Skeletal muscle cell (primary cell): ENCODE data around the gene ARFGEF3.

ENCODE experiments used
- DNase-seq: peaks from one replicate; pipeline ENCODE4 v3.0.0-alpha.2; 2010; ENCODE audit warnings: low read depth
- H3K4me3 ChIP-seq: 2 replicates; pipeline ENCODE4 v1.5.1; 2011; ENCODE audit warnings: low read depth, mild to moderate bottlenecking, control low read depth, low read length, moderate library complexity

The ARFGEF3 gene

GRCh38 chr6:138231381-138231886 lies 69.7 kb downstream of the ARFGEF3 start:
- H3K4me3 ChIP-seq: no peak overlapping the region
- DNase-seq: no peak

GRCh38 chr6:138234363-138234762 lies 72.6 kb downstream of the ARFGEF3 start:
- no peak overlapping the region for H3K4me3 ChIP-seq
- DNase-seq: no peak

- no peak for DNase-seq
- no peak overlapping the region for H3K4me3 ChIP-seq
Observed at GRCh38 chr6:138235205-138235604, 73.5 kb downstream of the ARFGEF3 start.

- no peak for DNase-seq
- H3K4me3 ChIP-seq: no peak overlapping the region
Observed at GRCh38 chr6:138235693-138236092, 74.0 kb downstream of the ARFGEF3 start.

GRCh38 chr6:138237463-138237862 lies 75.7 kb downstream of the ARFGEF3 start:
- DNase-seq: no peak
- no peak overlapping the region for H3K4me3 ChIP-seq

GRCh38 chr6:138238368-138238767 lies 76.6 kb downstream of the ARFGEF3 start:
- DNase-seq: no peak
- H3K4me3 ChIP-seq: no peak overlapping the region

- H3K4me3 ChIP-seq: no peak overlapping the region
- DNase-seq: no peak
Observed at GRCh38 chr6:138239774-138240173, 78.0 kb downstream of the ARFGEF3 start.

- no peak overlapping the region for H3K4me3 ChIP-seq
- peak; percentile 51 for DNase-seq
Observed at GRCh38 chr6:138240476-138241245, 78.9 kb downstream of the ARFGEF3 start.

GRCh38 chr6:138241381-138241780 lies 79.6 kb downstream of the ARFGEF3 start:
- H3K4me3 ChIP-seq: no peak overlapping the region
- no peak for DNase-seq

- H3K4me3 ChIP-seq: no peak overlapping the region
- DNase-seq: no peak
Observed at GRCh38 chr6:138241934-138242333, 80.2 kb downstream of the ARFGEF3 start.

- H3K4me3 ChIP-seq: no peak overlapping the region
- DNase-seq: no peak
Observed at GRCh38 chr6:138242987-138243592, 81.4 kb downstream of the ARFGEF3 start.

GRCh38 chr6:138245751-138246150 lies 84.0 kb downstream of the ARFGEF3 start:
- H3K4me3 ChIP-seq: no peak overlapping the region
- DNase-seq: peak; percentile 9

GRCh38 chr6:138246650-138247440 lies 85.1 kb downstream of the ARFGEF3 start:
- DNase-seq: peak; percentile 9
- H3K4me3 ChIP-seq: no peak overlapping the region

GRCh38 chr6:138248011-138248410 lies 86.3 kb downstream of the ARFGEF3 start:
- no peak overlapping the region for H3K4me3 ChIP-seq
- no peak for DNase-seq

- no peak overlapping the region for H3K4me3 ChIP-seq
- no peak for DNase-seq
Observed at GRCh38 chr6:138248878-138249277, 87.1 kb downstream of the ARFGEF3 start.

GRCh38 chr6:138250053-138250452 lies 88.3 kb downstream of the ARFGEF3 start:
- DNase-seq: no peak
- H3K4me3 ChIP-seq: no peak overlapping the region

- H3K4me3 ChIP-seq: no peak overlapping the region
Observed at GRCh38 chr6:138250513-138251247, 88.9 kb downstream of the ARFGEF3 start.

GRCh38 chr6:138253731-138254130 lies 92.0 kb downstream of the ARFGEF3 start:
- DNase-seq: no peak
- no peak overlapping the region for H3K4me3 ChIP-seq

More at GRCh38 chr6:138250513-138251247, 88.9 kb downstream of the ARFGEF3 start:
- DNase-seq: peak; percentile 80

GRCh38 chr6:138255443-138255842 lies 93.7 kb downstream of the ARFGEF3 start:
- no peak for DNase-seq

More at GRCh38 chr6:138255443-138255842, 93.7 kb downstream of the ARFGEF3 start:
- no peak overlapping the region for H3K4me3 ChIP-seq
